Stimulated activated naive CD4-positive, alpha-beta T cell (primary cell): ENCODE results near the gene RPL5.
"Not testable (repeated sequence)": the region's sequence is repeated elsewhere in the genome, so short reads cannot be mapped to it uniquely, and the experiment has no call there.

ENCODE experiments used
- DNase-seq, 6 experiments: peaks; one replicate each; lab custom pipeline; 2025; lab: John Stamatoyannopoulos, UW

The RPL5 gene

DNA sequence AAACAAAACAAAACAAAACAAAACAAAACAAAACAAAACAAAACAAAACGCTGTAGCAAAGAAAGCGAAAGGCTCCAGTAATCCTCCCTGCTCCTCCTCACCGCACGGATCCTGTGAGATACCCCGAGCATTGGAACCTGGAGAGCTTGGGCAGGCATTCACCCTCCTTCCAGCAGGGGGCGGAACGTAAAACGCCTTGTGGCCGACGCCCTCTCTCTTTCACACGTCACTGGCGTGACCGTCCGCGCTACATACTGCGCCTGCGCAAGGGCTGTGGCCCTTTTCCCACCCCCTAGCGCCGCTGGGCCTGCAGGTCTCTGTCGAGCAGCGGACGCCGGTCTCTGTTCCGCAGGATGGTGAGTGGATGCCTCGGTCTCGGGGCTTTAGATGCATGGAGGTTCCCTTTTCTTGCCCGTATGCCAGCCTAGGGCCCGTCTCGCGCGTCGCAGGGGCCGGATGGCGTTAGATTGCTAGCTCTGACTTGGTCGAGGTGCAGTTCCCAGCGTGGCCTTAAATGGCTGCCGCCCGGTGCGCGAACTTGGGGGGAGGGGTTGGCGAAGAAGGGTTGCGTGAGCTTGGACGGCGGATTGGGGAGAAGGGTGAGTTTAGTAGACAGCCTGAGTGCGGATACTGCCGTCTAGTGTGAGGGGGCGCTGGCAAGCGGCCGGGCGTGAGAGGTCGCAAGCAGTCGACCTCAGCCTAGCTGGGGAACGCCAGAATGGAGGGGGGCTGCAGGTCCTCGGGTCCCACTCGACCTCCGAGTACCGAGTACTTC lies at the start of gene RPL5:
Gene RPL5, plus strand, starts transcription at position 279 of the 775 bp plus-strand sequence. Its CDS starts 75 bp downstream, at position 354.
- peak; percentile 94 to 98 (median 95) for DNase-seq

DNA sequence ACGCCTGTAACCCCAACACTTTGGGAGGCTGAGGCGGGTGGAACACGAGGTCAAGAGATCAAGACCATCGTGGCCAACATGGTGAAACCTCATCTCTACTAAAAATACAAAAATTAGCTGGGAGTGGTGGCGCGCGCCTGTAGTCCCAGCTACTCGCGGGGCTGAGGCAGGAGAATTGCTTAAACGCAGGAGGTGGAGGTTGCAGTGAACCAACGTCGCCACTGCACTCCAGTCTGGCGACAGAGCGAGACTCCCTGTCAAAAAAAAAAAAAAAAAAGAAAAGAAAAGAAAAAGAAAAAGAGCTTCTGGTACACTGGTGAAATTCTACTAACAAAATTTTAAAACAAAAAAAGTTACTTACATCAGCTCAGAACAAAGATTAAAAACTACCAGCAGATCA lies 48.3 kb upstream of the RPL5 start:
- DNase-seq = not testable (repeated sequence)

DNA sequence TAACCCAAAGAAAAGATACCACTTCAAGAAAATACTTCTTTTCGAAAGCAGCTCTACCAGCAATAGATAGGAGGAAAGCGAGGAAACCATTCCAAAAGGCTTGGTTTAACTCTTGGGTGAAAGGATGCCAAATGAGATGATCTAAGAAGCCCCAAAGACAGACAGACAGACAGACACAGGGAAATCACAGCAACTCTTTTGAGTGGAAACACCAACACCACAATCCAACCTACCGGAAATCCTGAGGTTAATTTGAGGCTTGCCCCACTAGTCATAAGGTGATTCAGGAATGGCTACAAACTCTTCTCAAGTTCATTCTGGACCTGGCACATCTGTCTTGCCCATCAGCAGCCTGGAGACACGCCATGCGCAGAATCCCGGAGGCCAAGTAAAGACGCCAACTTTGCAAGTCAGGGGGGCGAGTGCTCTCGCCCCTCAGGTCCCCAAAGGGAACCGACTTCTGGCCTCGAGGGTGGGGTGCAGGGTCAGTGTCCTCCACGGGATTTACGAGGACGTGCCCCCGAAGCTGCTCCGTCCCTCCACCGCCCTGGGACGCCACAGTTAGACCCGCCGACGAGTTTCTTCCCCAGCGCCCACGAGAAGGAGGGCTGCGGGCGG lies 47.7 kb upstream of the RPL5 start:
- peak in 5 of 6 experiments; percentile 1 to 41 (median 25) for DNase-seq

DNA sequence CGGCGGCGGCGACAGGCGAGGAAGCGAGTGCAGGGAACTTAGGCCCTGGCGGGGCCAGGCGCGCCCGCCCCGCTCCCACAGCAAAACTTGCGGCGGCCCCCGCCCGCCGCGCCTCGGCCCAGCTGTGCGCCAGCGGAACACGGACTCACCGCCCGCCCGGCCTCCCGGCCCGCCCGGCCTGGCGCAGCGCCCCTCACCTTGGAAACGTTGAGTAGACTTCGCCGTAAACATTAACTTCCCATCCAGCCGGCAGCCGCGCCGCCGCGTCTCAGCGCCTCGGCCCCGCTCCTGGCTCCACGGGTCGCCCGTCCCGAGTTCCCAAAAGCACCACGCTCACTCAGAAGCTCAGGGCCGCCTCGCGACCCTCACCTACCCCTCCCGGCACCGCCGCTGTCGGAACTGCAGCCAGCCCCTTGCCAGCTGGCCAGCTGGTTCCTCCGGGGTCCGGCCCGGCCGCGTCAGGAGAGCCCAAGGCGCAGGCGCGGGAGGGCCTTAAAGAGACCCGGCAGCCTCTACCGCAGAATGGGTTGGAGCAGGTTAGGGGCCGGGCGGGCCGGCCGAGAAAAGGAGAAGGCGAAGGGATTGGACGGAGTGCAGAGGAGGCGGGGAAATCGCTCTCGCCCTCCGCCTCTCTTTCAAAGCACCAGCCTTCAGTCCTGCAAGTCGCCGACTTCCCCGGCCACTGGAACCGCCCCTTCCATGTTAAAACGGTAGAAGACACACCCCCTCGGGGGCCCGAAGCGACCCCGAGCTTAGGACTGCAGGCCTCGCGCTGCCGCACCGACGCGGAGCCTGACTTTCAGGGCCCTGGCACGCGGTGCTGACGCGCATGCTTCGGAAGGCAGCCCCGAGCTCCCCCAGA lies 47.0 kb upstream of the RPL5 start, which contains the start of gene EVI5:
Gene EVI5, minus strand, starts transcription at position 470 of the 862 bp plus-strand sequence. CDS start 48,562 bp downstream, outside the sequence.
- peak; percentile 40 to 61 (median 46) for DNase-seq

DNA sequence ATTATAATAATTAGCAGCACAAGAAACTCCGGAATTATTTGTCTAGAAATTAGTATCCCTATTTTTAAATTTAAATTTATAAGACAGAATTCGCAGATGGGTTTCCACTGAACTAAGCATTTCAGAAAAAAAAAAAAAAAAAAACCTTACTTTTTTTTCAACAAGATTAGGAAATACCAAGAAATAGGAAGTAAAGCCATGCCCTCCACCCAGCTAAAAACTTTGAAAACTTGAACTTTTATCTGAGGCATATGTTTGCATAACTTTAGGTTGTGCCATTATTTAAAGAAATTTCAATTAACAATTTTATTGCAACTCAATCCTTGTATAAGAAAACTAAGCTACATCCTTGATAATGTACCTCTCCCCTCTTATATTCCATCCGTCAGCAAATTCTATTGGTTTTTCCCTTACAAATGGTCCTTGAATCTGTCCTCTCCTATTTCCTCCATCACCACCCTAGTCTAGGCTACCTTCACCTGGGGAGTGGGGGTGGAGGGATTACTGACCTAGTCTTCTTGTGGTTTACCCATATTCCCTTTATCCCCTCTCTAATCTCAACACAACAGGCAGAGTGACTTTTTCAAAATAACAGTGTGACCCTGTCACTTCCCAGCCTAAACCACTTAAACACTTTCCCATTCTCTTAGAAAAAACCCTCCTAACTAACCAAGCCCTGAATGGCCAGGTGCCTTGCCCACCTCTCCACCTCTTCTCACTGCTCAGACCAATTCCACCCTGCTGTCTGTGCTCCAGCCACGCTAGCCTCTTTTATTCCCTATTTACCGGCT lies 45.5 kb upstream of the RPL5 start:
- DNase-seq = no peak

DNA sequence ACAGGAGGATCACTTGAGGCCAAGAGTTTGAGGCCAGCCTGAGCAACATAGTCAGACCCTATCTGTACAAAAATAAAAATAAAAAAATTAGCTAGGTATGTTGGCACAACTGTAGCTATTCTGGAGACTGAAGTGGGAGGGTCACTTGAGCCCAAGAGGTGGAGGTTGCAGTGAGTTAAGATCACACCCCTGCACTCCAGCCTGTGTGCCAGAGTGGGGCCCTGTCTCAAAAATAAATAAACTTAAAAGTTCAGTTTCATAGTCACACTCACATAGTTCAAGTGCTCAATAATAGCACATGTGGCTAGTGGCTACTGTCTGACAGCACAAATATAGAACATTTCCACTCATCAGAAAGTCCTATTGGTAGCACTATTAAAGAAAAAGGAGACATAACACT lies 41.8 kb upstream of the RPL5 start:
- DNase-seq = no peak

DNA sequence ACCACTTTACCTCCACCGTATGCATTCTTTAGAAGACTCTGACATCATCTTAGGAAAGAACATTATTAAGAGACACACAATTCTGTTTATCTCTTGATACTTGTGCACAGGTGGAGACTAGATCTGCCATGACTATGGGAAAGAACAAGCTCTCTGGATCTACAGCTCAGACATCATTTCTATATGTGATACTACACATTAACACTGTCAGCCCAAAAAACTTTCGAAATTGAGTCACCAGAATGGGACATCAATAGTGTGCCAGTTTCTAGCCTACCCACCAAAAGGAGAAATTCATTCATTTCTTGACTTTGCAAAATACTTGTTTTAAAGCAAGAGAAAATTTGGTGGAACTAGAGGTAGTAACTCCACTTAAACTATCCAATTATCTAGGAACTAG lies 41.0 kb upstream of the RPL5 start:
- no peak for DNase-seq

DNA sequence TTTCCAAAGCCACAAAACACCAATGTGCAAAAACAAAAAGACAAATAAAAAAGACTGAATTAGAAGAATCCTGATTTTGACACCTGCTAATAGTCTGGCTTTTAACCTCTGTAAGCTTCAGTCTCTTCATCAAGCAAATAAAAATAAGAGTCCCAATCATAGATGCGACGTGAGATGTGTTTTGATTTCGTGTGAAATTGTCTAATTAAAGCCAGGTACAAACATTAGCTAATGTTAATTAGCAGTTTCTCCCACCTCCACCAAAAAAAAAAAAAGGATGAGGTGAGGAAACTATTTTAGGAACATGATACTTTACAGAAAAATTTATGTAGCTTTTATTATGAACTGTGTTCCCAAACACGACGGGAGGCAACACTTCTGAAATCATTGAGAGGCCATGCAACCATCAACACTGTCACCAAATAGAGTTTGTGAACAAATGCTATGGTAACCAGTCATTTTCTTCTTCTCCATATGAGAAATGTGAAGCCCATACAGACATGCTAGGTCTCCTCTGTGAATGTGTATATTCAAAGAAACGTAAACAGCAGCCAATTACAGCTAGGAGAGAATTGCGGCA lies 40.3 kb upstream of the RPL5 start:
- no peak for DNase-seq

DNA sequence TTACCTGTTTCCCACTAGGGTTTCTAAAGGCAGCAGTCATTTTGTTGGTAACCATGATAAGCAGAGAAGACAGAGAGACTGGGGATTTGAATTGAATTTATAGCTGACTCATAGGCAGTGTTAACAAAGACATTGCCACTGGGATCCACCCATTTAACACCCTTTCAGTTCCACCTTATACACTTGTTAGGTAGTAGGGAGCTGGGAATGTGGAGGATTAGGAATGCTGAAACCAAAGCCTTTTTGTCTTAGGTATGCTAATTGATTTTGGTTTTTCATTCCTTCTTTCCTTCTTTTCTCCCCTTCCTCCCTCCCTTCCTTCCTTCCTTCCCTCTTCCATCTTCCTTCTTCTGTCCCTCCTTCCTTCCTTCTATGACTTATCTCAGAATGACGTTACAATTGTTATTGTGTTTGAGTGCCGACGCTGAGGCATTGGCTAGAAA lies 39.5 kb upstream of the RPL5 start:
- DNase-seq = no peak

DNA sequence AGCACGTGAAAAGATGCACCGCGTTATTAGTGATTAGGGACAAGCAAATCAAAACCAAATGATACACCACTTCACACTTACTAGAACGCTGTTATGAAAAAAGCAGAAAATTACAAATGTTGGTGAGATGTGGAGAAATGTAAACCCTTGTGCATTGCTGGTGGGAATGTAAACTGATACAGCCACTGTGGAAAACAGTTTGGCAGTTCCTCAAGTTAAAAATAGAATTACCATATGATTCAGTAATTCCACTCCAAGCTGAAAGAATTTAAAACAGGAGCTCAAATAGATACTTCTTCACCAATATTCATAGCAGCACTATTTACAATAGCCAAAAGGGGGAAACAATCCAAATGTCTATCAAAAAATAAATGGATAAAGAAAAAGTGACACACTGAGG lies 36.7 kb upstream of the RPL5 start:
- no peak for DNase-seq

DNA sequence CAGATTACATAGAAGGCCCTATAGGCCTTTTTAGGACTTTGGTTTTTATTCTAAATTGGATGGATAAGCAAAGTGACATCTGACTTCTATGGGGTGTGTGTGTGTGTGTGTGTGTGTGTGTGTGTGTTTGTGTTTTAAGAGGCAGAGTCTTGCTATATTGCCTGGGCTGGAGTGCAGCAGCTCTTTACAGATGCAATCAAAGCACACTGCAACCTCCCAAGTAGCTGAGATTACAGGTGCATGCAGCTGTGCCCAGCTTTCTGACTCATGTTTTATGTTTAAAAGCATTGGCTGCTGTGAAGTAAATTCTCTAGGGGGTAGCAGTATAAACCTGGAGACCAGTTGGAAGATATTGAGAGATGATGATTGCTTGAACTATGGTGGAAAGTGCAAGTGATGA lies 34.5 kb upstream of the RPL5 start:
- DNase-seq = no peak

DNA sequence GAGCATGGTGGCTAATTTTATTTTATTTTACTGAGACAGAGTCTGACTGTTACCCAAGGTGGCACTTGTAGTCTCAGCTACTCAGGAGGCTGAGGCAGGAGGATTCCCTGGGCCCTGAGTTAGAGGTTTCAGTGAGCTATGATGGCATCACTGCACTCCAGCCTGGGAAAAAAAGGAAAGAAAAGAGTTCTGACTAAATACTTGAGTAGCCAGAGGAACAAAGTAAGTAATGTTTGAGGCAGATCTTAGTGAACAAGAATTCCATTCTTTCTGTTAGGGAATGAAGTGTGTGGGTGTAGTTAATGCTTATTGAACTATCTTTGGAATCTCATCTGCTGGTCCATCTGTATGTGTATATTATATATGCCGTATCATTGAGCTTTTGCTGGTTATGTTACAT lies 33.9 kb upstream of the RPL5 start:
- DNase-seq = no peak

DNA sequence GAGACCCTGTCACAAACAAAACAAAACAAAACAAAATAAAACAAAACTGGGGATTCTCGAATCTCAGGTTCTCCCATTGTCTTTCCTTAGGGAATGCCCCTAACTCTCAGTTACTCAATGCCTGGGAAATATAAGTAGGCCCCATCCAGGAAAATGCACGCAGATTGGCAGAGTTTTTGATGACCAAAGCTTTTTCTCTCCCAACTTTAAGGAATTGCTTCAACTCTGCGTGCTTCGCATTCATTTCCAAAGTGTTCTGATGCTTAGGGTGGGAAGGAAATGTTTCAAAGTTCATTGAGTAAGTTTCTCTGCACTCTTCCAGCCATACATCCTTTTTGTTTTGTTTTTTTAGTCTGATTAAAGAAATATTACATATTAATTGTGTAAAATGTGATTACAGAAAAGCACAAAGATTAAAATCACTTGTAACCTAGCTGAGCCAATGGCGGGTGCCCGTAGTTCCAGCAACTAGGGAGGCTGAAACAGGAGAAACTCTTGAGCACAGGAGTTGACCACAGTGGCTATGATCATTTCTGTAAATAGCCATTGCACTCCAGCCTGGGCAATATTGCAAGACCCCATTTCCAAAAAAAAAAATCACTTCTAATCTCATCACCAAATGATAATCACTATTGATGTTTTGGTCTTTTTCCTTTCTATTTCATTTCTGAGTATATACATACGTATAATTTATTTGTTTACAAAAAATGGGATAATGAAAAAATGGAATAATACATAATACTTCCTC lies 28.5 kb upstream of the RPL5 start:
- no peak for DNase-seq

DNA sequence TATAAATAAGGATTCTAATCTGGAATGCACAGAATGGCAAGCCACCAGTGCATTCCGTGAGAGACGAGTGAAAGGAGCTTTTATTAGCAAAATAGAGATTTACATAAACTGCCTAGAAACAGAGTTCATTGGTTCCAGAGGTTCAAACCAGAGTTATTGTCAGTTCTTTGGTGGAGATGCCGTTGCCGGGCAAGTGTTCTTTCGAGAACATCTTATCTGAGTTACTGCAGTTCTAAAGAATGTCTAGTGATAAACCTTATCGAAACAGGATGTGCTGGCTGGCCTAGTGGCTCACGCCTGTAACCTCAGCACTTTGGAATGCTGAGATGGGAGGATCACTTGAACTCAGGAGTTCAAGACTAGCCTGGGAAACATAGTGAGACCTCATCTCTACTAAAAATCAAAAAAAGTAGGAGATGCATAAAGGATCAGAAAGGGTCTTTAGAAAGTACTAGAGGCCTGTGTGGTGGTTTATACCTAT lies 27.1 kb upstream of the RPL5 start:
- peak in 2 of 6 experiments; percentile 4 to 13 for DNase-seq

DNA sequence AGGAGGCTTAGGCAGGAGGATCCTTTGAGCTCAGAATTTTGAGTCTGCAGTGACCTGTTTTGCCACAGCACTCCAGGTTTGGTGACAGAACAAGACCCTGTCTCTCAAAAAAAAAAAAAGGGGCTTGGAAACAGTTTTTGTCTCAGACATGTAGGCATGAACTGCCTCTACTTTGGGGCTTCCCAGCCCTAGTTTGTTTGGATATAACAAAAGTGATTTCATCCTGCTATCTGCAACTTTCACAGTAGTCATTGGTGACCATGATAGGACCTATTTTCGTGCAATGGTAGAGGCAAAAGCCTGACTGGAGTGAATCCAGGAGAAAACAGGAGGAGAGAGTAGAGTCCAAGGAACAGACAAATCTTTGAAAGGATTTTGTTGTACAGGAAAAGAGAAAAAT lies 26.6 kb upstream of the RPL5 start:
- no peak for DNase-seq

DNA sequence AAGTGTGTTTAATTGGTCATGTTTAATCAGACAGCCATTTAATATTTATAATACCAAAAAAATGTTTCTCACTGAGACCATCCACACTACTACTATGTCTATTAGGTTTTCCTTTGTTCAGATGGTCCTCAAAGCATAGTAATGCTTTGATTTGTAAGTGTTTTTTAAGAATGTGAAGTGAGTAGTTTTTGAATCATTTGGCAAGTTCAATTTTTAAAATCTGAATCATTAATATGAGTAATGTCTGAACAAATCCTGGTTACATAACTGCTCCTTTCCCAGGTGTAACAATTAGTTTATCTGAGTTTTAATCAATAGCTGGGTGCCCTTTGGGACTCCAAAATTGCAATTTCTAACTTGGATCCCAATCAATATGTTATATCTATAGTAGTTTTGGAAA lies 23.5 kb upstream of the RPL5 start:
- no peak for DNase-seq

DNA sequence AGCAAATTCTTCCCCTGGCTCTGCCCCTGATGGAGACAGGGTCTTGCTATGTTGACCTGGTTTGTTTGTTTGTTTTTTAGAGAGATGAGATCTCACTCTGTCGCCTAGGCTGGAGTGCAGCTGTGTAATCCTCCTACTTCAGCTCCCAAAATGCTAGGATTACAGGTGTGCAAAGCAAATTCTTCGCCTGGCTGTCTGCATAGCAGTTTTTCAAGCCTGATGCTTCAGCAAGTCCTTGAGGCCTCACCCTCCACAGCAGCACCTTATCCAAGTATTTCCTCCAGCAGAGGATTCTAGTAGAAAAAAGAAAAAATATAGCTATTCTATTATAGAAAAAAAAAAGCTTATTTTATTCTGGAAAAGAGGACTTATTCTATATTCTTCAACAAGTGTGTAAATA lies 15.1 kb upstream of the RPL5 start:
- no peak for DNase-seq

DNA sequence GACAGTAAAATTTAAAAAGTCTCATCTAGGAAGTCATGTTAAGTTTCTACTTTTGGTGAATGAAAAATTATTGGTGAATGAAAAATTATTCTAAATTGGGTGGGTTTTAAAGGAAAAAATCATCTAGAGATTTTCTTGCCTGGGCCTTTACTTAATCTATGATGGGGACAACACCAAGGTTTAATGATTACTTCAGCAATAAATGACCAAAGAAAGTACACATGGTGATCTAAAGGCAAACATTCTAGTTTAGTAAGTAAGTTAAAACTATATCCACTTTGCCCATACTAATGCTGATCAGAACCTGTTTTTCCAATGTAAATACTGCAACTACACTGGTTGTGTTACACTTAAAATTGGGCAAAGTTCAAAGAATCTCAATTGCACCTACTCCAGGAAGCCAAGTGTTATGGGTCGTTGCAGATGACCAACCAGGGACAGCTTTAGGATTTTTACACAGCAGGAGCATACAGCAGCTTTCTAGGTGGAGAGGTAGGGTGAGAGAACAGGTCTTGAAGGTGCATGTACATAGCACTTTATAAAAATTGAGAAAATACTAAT lies 14.6 kb upstream of the RPL5 start:
- DNase-seq = no peak

DNA sequence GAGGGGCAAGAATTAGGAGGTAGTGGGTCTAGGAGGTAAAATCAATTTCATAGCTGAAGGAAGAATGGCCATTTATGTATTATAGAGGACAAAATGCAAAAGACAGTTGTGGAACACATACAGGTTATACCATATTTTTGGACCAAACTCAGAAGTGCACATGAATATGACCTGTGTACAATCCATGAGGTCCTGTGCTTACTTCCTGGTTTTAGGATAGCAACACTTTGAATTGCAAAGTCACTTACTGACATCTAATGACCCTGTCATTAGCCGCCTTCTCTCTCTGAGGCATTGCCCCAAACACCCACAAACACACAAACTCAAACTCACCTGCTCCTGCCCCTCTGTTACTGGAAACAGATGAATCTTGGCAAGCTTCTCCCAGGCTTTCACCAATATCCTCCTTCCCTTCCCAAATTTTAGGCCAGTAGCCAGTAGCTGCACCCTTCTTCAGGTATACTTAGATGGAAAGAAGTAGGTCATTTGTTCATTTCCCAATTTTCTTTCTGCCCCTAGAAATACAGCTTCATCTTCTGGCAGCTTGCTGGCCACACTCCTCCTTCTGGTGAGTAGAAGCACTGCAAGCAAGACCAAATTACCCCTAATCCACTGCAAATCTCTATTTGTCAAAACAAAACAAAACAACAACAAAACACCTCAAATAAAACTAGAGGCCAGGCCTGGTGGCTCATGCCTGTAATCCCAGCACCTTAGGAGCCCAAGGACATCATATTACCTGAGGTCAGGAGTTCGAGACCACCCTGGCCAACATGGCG lies 13.7 kb upstream of the RPL5 start:
- peak in 3 of 6 experiments; percentile 3 to 20 (median 7) for DNase-seq
